ENCODE data around the gene PKN1. TPM values are rescaled to one million over a fixed set of nuclear protein-coding genes. Genes with fewer than 3 reads are reported as not detected.
A peak's percentile ranks its signal among the peaks of the same experiment; 100 is the strongest.

PKN1 gene
- total and polyA plus RNA-seq, 9 of the 15 experiments (the other 6 are each of a cell fraction or from before 2014, with no cell fraction given), result 0.30 to 228 (median 77.5) TPM

- no peak for TF ChIP-seq CCAR2 (IDR thresholded peaks at IDR 0.05; ENCODE audit: low read depth, low read length)
- no peak for TF ChIP-seq E2F4 (CRISPR knock-in tag; IDR thresholded peaks at IDR 0.05; ENCODE audit: low read depth)
- no peak for TF ChIP-seq PTTG1 (tag; IDR thresholded peaks at IDR 0.05; ENCODE audit: low read depth)
- no peak for TF ChIP-seq ZNF785 (CRISPR knock-in tag; IDR thresholded peaks at IDR 0.05)
- TF ChIP-seq MAFF (IDR thresholded peaks at IDR 0.05; ENCODE audit: low read length), result no peak
- TF ChIP-seq MGA (IDR thresholded peaks at IDR 0.05), result no peak
- no peak for TF ChIP-seq TFE3 (CRISPR knock-in tag; IDR thresholded peaks at IDR 0.05)
- TF ChIP-seq NR1H2 (CRISPR knock-in tag; IDR thresholded peaks at IDR 0.05), result no peak
- no peak for TF ChIP-seq ILF3 (IDR thresholded peaks at IDR 0.05; ENCODE audit: borderline replicate concordance)
- TF ChIP-seq JUN (IDR thresholded peaks at IDR 0.05; ENCODE audit: borderline replicate concordance, low read depth, low read length), result no peak
- peak; percentile 71; the same call in 1 of the 2 replicates for TF ChIP-seq JUN (CRISPR knock-in tag; IDR thresholded peaks at IDR 0.05; ENCODE audit: borderline replicate concordance)
- peak; percentile 7 for TF ChIP-seq TBP (optimal IDR thresholded peaks at IDR 0.05; ENCODE audit: low read depth, low read length)
- peak in 1 of 2 experiments; percentile 5; a peak in 1 of 4 replicates for TF ChIP-seq TRIM24 (IDR thresholded peaks at IDR 0.05)
- TF ChIP-seq PHF21A (IDR thresholded peaks at IDR 0.05; ENCODE audit: borderline replicate concordance, low read depth), result peak; percentile 72; the same call in 1 of the 2 replicates
These were observed 1.6 kb downstream of the PKN1 start (continued) for GRCh38 chr19:14434543-14435319.
